ENCODE results near the gene EEF2KMT.

The EEF2KMT gene

GRCh38 chr16:5041600-5042133, 55.9 kb downstream of the EEF2KMT start:
- DNase-seq (ENCODE audit: low read depth in 2 of 2) = no peak

GRCh38 chr16:5040451-5040850, 57.1 kb downstream of the EEF2KMT start:
- no peak for DNase-seq (ENCODE audit: low read depth in 2 of 2)

- no peak for DNase-seq (ENCODE audit: low read depth in 2 of 2)
These were observed 61.1 kb downstream of the EEF2KMT start for GRCh38 chr16:5036228-5037156.

GRCh38 chr16:5035909-5036227, 61.7 kb downstream of the EEF2KMT start:
- no peak for DNase-seq (ENCODE audit: low read depth in 2 of 2)

Measured in stimulated activated CD8-positive, alpha-beta memory T cell treated with anti-CD3 and anti-CD28 coated beads, Interleukin-7, amount 100 ng/mL, for 1 hour (primary cell).